Placental epithelial cell (primary cell): Measurements from ENCODE around the gene JUN. TPM values are rescaled to one million over a fixed set of nuclear protein-coding genes. Genes with fewer than 3 reads are reported as not detected.

ENCODE experiments used
- total RNA-seq: library from RNA; depleted of rRNA; stranded (reverse); fragments of >200 nt; gene quantifications from 2 replicates; pipeline ENCODE4 v1.2.3, GENCODE V29; 2012

JUN gene
- total RNA-seq = 438 and 728 TPM in 2 replicates

GRCh38 chr1:58783993-58784757, at the start of gene JUN:
Gene JUN, minus strand, starts transcription at chr1:58784047. Its CDS starts 977 bp downstream, at chr1:58783070.

Other genes with a start within 250 kb of the JUN start
- gene OMA1, start 237.3 kb downstream of the JUN start, total RNA-seq = 17.3 and 18.0 TPM in 2 replicates
- gene TACSTD2, start 206.8 kb downstream of the JUN start, total RNA-seq = 37.7 and 61.6 TPM in 2 replicates
- gene MYSM1, start 84.0 kb downstream of the JUN start, total RNA-seq = 20.8 and 25.1 TPM in 2 replicates